Calu3 (cell line): ENCODE data around the gene HPN. TPM values are rescaled to one million over a fixed set of nuclear protein-coding genes. Genes with fewer than 3 reads are reported as not detected.

Experiments used
- BruUV-seq: library from RNA; stranded (reverse); fragments of 400-500 nt; replicated peaks from 2 replicates; lab custom pipeline; 2021; lab: Mats Ljungman, UMichigan
- CTCF ChIA-PET: fragments of 300-600 bp; sonication (Branson Sonifier 250); formaldehyde crosslinking; loops from one replicate; lab custom pipeline; 2022; ENCODE audit warnings: antibody characterized with exemption; lab: Charles Lee
- DNase-seq: peaks from one replicate; pipeline ENCODE4 v3.0.0; 2022
- H3K27ac Mint-ChIP-seq: one replicate; pipeline ENCODE4 v1.8.0; 2022; ENCODE audit warnings: mixed read lengths; ENCODE audit not compliant: unreplicated experiment
- H3K27me3 Mint-ChIP-seq: one replicate; pipeline ENCODE4 v1.8.0; 2022; ENCODE audit warnings: mixed read lengths; ENCODE audit not compliant: unreplicated experiment
- H3K36me3 Mint-ChIP-seq: one replicate; pipeline ENCODE4 v1.8.0; 2022; ENCODE audit warnings: mild to moderate bottlenecking, moderate library complexity, mixed read lengths; ENCODE audit not compliant: insufficient read depth, unreplicated experiment
- H3K4me1 Mint-ChIP-seq: one replicate; pipeline ENCODE4 v1.8.0; 2022; ENCODE audit warnings: mild to moderate bottlenecking, low read depth, mixed read lengths; ENCODE audit not compliant: unreplicated experiment
- H3K4me3 Mint-ChIP-seq: one replicate; pipeline ENCODE4 v1.8.0; 2022; ENCODE audit warnings: mild to moderate bottlenecking, low read depth, moderate library complexity, mixed read lengths; ENCODE audit not compliant: unreplicated experiment
- H3K9me3 Mint-ChIP-seq: one replicate; pipeline ENCODE4 v1.8.0; 2022; ENCODE audit warnings: low read depth, mixed read lengths; ENCODE audit not compliant: unreplicated experiment
- CTCF ChIP-seq: fragments of 200-600 bp; IDR thresholded peaks from one replicate; pipeline ENCODE4 v1.8.0; 2022; ENCODE audit warnings: antibody characterized with exemption; ENCODE audit not compliant: unreplicated experiment
- intact Hi-C: fragments of 100-400 bp; cut with micrococcal nuclease; formaldehyde crosslinking; loops from one replicate; pipeline ENCODE4 v1.10.0; 2022; ENCODE audit not compliant: unreplicated experiment
- total RNA-seq: library from RNA; stranded (reverse); gene quantifications from 2 replicates; pipeline ENCODE4 v1.2.3, GENCODE V29; 2022

Gene HPN
- total RNA-seq, 1 experiment from 2014 or later: 1.4 TPM

- CTCF ChIA-PET: interaction anchor here (0.8 to 1.9 kb wide), 6 partner anchors 9 to 63 kb away, joined by 3 to 11 read pairs (median 4); partner anchors contain the start of gene FXYD3
- peak; percentile 95 for DNase-seq
- BruUV-seq: no TSS peak
- H3K27me3 Mint-ChIP-seq: no peaks in the 10 kb centered on the region
- H3K27ac Mint-ChIP-seq: peak overlapping the region; percentile 94
- peaks cover 26% of the 10 kb centered on the region for H3K4me1 Mint-ChIP-seq
- H3K4me3 Mint-ChIP-seq: no peak overlapping the region
- no peak for TF ChIP-seq CTCF
- peaks cover 21% of the 10 kb centered on the region for H3K36me3 Mint-ChIP-seq
- peaks cover 3% of the 10 kb centered on the region for H3K9me3 Mint-ChIP-seq
- intact Hi-C loops: no loop called here
These were observed 66.0 kb downstream of the HPN start for GRCh38 chr19:35107545-35107944.

GRCh38 chr19:35108730-35109129, 67.2 kb downstream of the HPN start:
- BruUV-seq: no TSS peak
- H3K4me3 Mint-ChIP-seq: peak overlapping the region; percentile 13
- peaks cover 3% of the 10 kb centered on the region for H3K9me3 Mint-ChIP-seq
- H3K27ac Mint-ChIP-seq: peak overlapping the region; percentile 70
- no peak for DNase-seq
- peaks cover 26% of the 10 kb centered on the region for H3K4me1 Mint-ChIP-seq
- TF ChIP-seq CTCF: no peak
- CTCF ChIA-PET: interaction anchor here (0.5 to 0.6 kb wide), 2 partner anchors 34 to 107 kb away, joined by 3 read pairs; partner anchors contain the start of gene FXYD7
- no peaks in the 10 kb centered on the region for H3K27me3 Mint-ChIP-seq
- intact Hi-C loops: no loop called here
- H3K36me3 Mint-ChIP-seq: peaks cover 21% of the 10 kb centered on the region

GRCh38 chr19:35109395-35110112, 68.0 kb downstream of the HPN start:
- CTCF ChIA-PET: interaction anchor here (0.5 to 1.3 kb wide), 3 partner anchors 28 to 108 kb away, joined by 3 read pairs; partner anchors contain the start of gene FXYD7
- TF ChIP-seq CTCF: no peak
- intact Hi-C loops: no loop called here
- peak; percentile 88 for DNase-seq
- Mint-ChIP-seq H3K4me1 (peaks cover 31% of the 10 kb centered on the region), H3K9me3 (peaks cover 3% of the 10 kb centered on the region), H3K4me3 (peak overlapping the region; percentile 18), H3K27me3 (no peaks in the 10 kb centered on the region), H3K36me3 (peaks cover 23% of the 10 kb centered on the region), H3K27ac (peak overlapping the region; percentile 14)
- BruUV-seq: TSS peak; percentile 34

GRCh38 chr19:35110974-35111373, 69.5 kb downstream of the HPN start:
- CTCF ChIA-PET: interaction anchor here (0.8 kb wide), 2 partner anchors 15 to 164 kb away, joined by 4 read pairs; no protein-coding TSS in a partner anchor
- peaks cover 2% of the 10 kb centered on the region for H3K9me3 Mint-ChIP-seq
- no peak for TF ChIP-seq CTCF
- peaks cover 38% of the 10 kb centered on the region for H3K4me1 Mint-ChIP-seq
- intact Hi-C loops: no loop called here
- BruUV-seq: no TSS peak
- no peaks in the 10 kb centered on the region for H3K27me3 Mint-ChIP-seq
- no peak overlapping the region for H3K27ac Mint-ChIP-seq
- H3K36me3 Mint-ChIP-seq: peaks cover 37% of the 10 kb centered on the region
- H3K4me3 Mint-ChIP-seq: no peak overlapping the region
- no peak for DNase-seq
